C4-2B (cell line): Measurements from ENCODE around the gene PLBD2.

Source experiments
- H3K27ac ChIP-seq: fragments of 450-650 bp; 2 replicates; pipeline ENCODE4 v1.5.1; 2017
- ZFX ChIP-seq: fragments of 450-650 bp; IDR thresholded peaks from 2 replicates; pipeline ENCODE4 v1.6.1; 2017
- TF ChIP-seq, protein P1 (sequence below): fragments of 450-650 bp; conservative IDR thresholded peaks from 2 replicates; pipeline ENCODE4 v1.5.1; 2017; ENCODE audit warnings: mild to moderate bottlenecking

PLBD2 gene

DNA sequence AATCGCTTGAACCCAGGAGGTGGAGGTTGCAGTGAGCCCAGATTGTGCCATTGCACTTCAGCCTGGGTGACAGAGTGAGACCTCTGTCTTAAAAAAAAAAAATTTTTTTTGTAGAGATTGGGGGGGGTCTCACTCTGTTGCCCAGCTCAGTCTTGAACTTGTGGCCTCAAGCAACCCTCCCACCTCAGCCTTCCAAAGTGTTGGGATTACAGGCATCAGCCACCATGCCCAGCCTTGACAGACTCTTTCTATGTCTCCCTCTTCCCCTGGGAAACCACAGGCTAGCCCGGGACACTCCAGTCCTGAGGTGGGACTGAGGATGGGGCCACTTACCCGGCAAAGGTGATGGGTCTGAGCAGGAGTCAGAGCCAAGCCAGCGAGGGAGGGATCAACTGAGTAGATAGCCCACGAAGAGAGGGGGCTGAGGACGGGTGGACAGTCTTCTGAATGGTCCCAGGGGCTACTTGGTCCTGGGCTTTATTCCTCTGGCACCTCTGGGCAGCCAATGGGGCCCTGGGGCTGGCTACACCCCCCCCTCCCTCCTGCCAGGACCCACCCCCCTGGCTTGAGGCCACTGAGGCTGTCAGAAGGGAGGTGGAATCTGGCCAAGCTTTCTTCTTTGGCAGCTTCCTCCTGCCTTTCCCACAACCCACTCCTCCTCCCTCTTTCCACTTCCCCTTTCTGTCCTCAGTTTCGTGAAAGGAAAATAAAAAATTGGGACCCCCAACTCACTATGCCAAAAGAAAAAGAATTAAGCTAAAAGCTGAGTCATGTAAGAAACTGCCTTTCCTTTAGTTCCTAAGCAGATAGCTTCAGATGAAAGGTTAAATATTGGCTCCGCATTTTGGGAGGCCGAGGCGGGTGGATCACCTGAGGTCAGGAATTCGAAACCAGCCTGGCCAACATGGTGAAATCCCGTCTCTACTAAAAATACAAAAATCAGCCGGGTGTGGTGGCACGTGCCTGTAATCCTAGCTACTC is 45.3 kb downstream of the PLBD2 start, which contains the start of gene SDS:
SDS (minus strand) TSS at position 453 of the 981 bp plus-strand sequence. CDS start 4,179 bp downstream, outside the sequence.
- H3K27ac ChIP-seq: no peak within 1 kb of the TSS
- TF ChIP-seq ZFX: no peak
- TF ChIP-seq, protein P1, sequence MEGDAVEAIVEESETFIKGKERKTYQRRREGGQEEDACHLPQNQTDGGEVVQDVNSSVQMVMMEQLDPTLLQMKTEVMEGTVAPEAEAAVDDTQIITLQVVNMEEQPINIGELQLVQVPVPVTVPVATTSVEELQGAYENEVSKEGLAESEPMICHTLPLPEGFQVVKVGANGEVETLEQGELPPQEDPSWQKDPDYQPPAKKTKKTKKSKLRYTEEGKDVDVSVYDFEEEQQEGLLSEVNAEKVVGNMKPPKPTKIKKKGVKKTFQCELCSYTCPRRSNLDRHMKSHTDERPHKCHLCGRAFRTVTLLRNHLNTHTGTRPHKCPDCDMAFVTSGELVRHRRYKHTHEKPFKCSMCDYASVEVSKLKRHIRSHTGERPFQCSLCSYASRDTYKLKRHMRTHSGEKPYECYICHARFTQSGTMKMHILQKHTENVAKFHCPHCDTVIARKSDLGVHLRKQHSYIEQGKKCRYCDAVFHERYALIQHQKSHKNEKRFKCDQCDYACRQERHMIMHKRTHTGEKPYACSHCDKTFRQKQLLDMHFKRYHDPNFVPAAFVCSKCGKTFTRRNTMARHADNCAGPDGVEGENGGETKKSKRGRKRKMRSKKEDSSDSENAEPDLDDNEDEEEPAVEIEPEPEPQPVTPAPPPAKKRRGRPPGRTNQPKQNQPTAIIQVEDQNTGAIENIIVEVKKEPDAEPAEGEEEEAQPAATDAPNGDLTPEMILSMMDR: no peak

DNA sequence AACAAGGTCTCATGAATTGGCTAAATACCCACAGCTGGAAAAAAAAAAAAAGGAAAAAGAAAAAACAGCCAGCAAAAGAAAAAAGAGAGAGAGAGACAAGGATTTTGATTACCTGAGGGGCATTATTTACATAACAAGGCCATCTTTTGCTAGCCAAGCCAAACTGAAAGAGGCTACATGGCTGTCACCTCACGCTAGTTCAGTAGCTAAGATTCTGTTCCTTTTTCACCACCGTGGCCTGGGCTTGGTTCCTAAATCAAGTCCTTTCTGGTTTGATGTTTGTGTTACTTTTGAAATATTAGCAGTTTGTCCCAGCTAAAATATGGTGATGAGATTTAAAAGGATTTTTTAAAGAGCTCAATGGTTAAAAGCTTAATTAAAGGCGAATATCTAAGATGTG is 47.3 kb downstream of the PLBD2 start:
- TF ChIP-seq ZFX: no peak
- TF ChIP-seq, protein P1: no peak
- no peak overlapping the region for H3K27ac ChIP-seq

DNA sequence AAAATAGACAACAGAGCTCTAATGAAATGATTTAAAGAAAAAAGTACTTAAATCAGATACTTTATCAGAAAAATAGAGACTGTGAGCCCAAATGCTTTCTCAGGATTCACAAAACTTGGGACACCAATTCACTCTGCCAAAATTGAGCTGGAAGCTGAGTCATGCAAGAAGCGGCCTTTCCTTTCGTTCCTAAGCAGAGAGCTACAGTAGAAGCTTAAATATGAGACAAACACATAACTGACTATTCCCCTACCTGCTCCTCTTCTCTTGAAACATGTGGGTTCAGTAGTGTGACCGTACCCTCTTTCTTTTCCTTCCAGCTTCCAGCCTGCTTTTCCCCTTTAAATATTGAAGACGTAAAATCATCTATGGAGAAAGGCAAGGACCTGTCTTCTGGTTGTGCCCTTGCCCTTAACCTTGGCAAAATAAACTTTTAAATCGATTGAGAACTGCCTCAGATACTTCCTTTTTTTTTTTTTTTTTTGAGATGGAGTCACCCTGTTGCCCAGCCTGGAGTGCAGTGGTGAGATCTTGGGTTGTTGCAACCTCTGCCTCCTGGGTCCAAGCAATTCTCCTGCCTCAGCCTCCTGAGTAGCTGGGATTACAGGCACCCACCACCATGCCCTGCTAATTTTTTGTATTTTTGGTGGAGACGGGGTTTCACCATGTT is 49.7 kb downstream of the PLBD2 start:
- no peak overlapping the region for H3K27ac ChIP-seq
- TF ChIP-seq, protein P1: no peak
- TF ChIP-seq ZFX: no peak

DNA sequence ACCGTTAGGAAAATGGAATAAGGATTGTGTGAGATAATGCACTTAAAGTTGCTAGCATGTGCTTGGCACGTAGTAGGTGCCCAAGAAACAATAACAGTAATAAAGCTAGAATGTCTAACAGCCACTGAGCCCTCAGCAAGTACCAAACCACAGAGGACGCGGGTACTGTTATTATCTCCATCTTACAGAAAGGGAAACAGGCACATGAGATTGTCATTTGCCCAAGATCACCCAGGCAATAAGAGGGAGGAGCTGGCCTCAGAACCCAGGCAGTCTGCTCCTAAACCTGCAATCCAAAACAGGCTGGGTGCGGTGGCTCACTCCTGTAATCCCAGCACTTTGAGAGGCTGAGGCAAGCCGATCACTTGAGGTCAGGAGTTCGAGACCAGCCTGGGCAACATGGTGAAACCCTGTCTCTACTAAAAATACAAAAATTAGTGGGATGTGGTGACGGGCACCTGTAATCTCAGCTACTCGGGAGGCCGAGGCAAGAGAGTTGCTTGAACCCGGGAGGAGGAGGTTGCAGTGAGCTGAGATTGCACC is 50.4 kb downstream of the PLBD2 start:
- TF ChIP-seq, protein P1: no peak
- no peak for TF ChIP-seq ZFX
- no peak overlapping the region for H3K27ac ChIP-seq

DNA sequence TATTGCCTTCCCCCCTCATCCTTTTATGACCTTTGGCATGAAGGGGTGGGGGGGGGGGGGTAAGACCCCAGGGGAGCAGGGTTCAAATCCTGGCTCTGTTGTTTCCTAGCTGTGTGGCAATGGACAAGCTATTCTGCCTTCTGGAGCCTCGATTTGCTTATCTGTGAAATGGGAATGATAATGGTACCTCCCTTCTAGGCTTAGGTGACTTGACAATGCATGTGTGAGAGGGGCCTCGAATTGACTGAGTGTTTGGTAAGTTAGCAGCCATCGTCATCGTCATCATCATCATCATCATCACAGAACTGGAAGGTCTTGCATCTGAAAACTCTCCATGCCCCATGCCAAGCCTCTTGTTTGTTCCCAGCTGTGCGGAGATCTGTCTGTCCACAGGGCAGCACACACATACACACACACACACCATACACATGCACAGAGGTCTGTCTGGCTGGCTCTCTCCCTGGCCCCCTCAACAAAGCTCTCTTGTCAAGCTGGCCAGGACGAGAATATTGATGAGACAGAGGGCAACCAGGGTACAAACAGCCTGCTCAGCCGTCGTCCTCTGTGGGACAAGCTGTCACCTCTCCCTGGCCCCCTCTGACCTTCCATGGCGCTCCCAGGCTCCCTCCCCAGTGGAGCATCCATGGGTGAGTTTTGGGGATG is 51.2 kb downstream of the PLBD2 start:
- TF ChIP-seq, protein P1: no peak
- TF ChIP-seq ZFX: no peak
- no peak overlapping the region for H3K27ac ChIP-seq

DNA sequence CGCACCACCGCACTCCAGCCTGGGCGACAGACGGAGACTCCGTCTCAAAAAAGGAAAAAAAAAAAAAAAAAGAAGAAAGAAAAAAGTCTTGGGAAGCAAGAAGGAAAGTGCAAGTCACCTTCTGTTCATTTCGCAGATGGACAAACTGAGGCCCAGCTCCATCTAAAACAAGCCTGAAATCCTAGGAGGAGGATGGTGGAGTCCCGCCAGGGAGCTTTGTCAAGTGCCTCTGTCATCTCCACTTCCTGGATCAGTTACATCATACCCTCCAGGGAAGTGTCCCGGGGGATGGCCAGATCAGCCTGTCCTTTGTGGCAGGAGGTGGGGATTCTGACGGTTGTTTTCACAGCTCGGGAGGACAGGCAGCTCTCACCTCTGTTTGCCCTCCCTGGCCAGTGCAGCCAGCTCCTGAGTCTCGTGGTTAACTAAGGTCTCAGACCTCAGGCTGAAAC is 55.1 kb downstream of the PLBD2 start:
- no peak overlapping the region for H3K27ac ChIP-seq
- TF ChIP-seq, protein P1: no peak
- TF ChIP-seq ZFX: no peak
